Panc1 (cell line): ENCODE results near the gene DAB2IP.

Experiments used
- CTCF ChIP-seq: fragments of 450-650 bp; IDR thresholded peaks from 2 replicates; pipeline ENCODE4 v1.5.1; 2017; ENCODE audit warnings: mild to moderate bottlenecking
- POLR2AphosphoS5 ChIP-seq: IDR thresholded peaks from 2 replicates; pipeline ENCODE4 v1.6.1; 2012; ENCODE audit warnings: mild to moderate bottlenecking, low read depth, low read length, moderate library complexity
- REST ChIP-seq, 2 experiments: IDR thresholded peaks; 2 replicates each; pipeline ENCODE4 v1.6.1; 2011 to 2012; ENCODE audit warnings: low read depth in 2 of 2, control low read depth in 1 of 2, low read length in 1 of 2, mild to moderate bottlenecking in 1 of 2, moderate library complexity in 1 of 2; ENCODE audit not compliant: insufficient read depth in 1 of 2
- SIN3A ChIP-seq: IDR thresholded peaks from 2 replicates; pipeline ENCODE4 v1.6.1; 2012; ENCODE audit warnings: low read depth, mild to moderate bottlenecking, low read length, moderate library complexity, borderline replicate concordance; ENCODE audit not compliant: insufficient read depth

DNA sequence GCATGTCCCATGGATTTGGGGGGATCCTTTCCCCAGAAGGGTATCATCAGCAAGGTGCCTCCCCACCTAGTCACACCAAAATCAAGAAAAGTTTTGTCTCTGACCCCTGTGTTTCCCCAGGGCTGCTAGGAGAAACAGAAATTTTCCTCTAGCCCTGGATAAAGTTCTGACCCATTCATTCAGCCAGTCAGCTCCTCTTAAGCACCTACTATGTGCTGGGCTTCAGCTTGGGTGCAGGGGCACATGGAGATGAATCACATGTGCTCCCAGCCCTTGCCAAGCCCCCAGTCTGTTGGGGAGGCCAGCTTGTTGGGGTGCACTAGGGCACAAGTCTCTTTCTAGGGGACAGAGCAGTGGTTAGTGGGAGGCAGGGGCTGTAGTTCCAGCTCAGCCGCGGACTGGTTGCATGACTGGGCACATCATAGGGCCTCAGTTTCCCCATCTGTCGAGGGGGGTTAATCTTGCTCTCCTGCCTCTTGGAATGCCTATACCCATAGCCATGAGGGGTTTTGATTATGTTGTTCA lies 3.9 kb downstream of the DAB2IP start:
- TF ChIP-seq CTCF, result no peak
- no peak for TF ChIP-seq SIN3A
- no peak for TF ChIP-seq REST (IDR thresholded peaks at IDR 0.05; ENCODE audit: insufficient read depth in 1 of 2, low read depth in 2 of 2, low read length in 1 of 2)
- no peak for TF ChIP-seq POLR2AphosphoS5
